GM23338 (cell line): ENCODE data around the gene PTGDR2. TPM values are rescaled to one million over a fixed set of nuclear protein-coding genes. Genes with fewer than 3 reads are reported as not detected.

Source experiments
- ATAC-seq: fragments of 200-7000 bp; cut with Tn5 transposase; 3 replicates; pipeline ENCODE4 v1.9.1; 2020
- DNase-seq: peaks from one replicate; pipeline ENCODE4 v3.0.0-alpha.2; 2015; ENCODE audit warnings: low spot score
- H2AFZ ChIP-seq: fragments of 200-600 bp; sonication (generic); 2 replicates; pipeline ENCODE4 v1.8.0; 2016; ENCODE audit warnings: antibody characterized with exemption, mild to moderate bottlenecking, moderate library complexity
- H3F3A ChIP-seq: fragments of 200-600 bp; sonication (generic); replicated peaks from 2 replicates; pipeline ENCODE4 v1.8.0; 2017; ENCODE audit warnings: antibody characterized with exemption, mixed run types, low read depth
- H3K27ac ChIP-seq: fragments of 200-600 bp; sonication (generic); 2 replicates; pipeline ENCODE4 v1.6.1; 2016; ENCODE audit warnings: low read depth
- H3K27me3 ChIP-seq: fragments of 200-600 bp; sonication (generic); 2 replicates; pipeline ENCODE4 v1.8.0; 2016; ENCODE audit warnings: mild to moderate bottlenecking, mixed run types, moderate library complexity; ENCODE audit not compliant: insufficient read depth
- H3K36me3 ChIP-seq: fragments of 200-600 bp; sonication (generic); 2 replicates; pipeline ENCODE4 v1.8.0; 2016; ENCODE audit warnings: mild to moderate bottlenecking; ENCODE audit not compliant: insufficient read depth
- H3K4me1 ChIP-seq: fragments of 200-600 bp; sonication (generic); 2 replicates; pipeline ENCODE4 v1.8.0; 2016; ENCODE audit warnings: mild to moderate bottlenecking, moderate library complexity; ENCODE audit not compliant: insufficient read depth
- H3K4me2 ChIP-seq: fragments of 200-600 bp; sonication (generic); 2 replicates; pipeline ENCODE4 v1.7.1; 2017; ENCODE audit warnings: mixed run types
- H3K4me3 ChIP-seq: fragments of 200-600 bp; sonication (generic); 2 replicates; pipeline ENCODE4 v1.6.1; 2016; ENCODE audit warnings: mixed run types
- H3K79me2 ChIP-seq: fragments of 200-600 bp; sonication (generic); replicated peaks from 2 replicates; pipeline ENCODE4 v1.8.0; 2017; ENCODE audit warnings: mild to moderate bottlenecking; ENCODE audit not compliant: insufficient read depth
- H3K9me2 ChIP-seq: fragments of 200-600 bp; sonication (generic); 2 replicates; pipeline ENCODE4 v1.8.0; 2017; ENCODE audit not compliant: insufficient read depth
- H4K20me1 ChIP-seq: fragments of 200-600 bp; sonication (generic); replicated peaks from 2 replicates; pipeline ENCODE4 v1.8.0; 2017; ENCODE audit warnings: mild to moderate bottlenecking; ENCODE audit not compliant: insufficient read depth
- H3K27ac Mint-ChIP-seq: 2 replicates; pipeline ENCODE4 v1.8.0; 2020; ENCODE audit warnings: inconsistent platforms, mild to moderate bottlenecking, moderate library complexity, mixed read lengths
- H3K27me3 Mint-ChIP-seq: 3 replicates; pipeline ENCODE4 v1.8.0; 2022; ENCODE audit warnings: low read depth, mild to moderate bottlenecking, moderate library complexity, mixed read lengths, inconsistent platforms; ENCODE audit not compliant: insufficient read depth, poor library complexity
- H3K36me3 Mint-ChIP-seq: 3 replicates; pipeline ENCODE4 v1.8.0; 2021; ENCODE audit warnings: low read depth, mild to moderate bottlenecking, inconsistent platforms, moderate library complexity, mixed read lengths
- H3K4me1 Mint-ChIP-seq: 3 replicates; pipeline ENCODE4 v1.8.0; 2020; ENCODE audit warnings: mild to moderate bottlenecking, inconsistent platforms, mixed read lengths
- H3K4me3 Mint-ChIP-seq: 3 replicates; pipeline ENCODE4 v1.8.0; 2021; ENCODE audit warnings: moderate library complexity, mild to moderate bottlenecking, inconsistent platforms, mixed read lengths
- H3K9me3 Mint-ChIP-seq: 3 replicates; pipeline ENCODE4 v1.8.0; 2020; ENCODE audit warnings: moderate library complexity, mild to moderate bottlenecking, inconsistent platforms, mixed read lengths
- CREB1 ChIP-seq: fragments of 250-450 bp; sonication (Bioruptor Pico); IDR thresholded peaks from 2 replicates; pipeline ENCODE4 v1.5.0; 2020; ENCODE audit warnings: low read depth, mild to moderate bottlenecking, moderate library complexity
- CTCF ChIP-seq, 2 experiments: fragments of 200-600 bp in 1 of 2; sonication (generic) in 1 of 2; conservative IDR thresholded peaks; 2 replicates each; pipeline versions ENCODE4 v1.5.1 to v1.6.1; 2016 to 2017; ENCODE audit warnings: antibody characterized with exemption in 2 of 2, low read depth in 2 of 2, mild to moderate bottlenecking in 2 of 2, moderate library complexity in 1 of 2
- EZH2 ChIP-seq: fragments of 200-600 bp; sonication (generic); IDR thresholded peaks from one replicate; pipeline ENCODE4 v1.8.0; 2017; ENCODE audit warnings: antibody characterized with exemption, mild to moderate bottlenecking, low read depth; ENCODE audit not compliant: unreplicated experiment
- EZH2phosphoT487 ChIP-seq: fragments of 200-600 bp; sonication (generic); IDR thresholded peaks from one replicate; pipeline ENCODE4 v1.8.1; 2018; ENCODE audit warnings: antibody characterized with exemption; ENCODE audit not compliant: unreplicated experiment
- JUNB ChIP-seq: IDR thresholded peaks from one replicate; pipeline ENCODE4 v1.6.1; 2016; ENCODE audit warnings: antibody characterized with exemption; ENCODE audit not compliant: unreplicated experiment
- NANOG ChIP-seq: IDR thresholded peaks from 2 replicates; pipeline ENCODE4 v1.6.1; 2016; ENCODE audit warnings: antibody characterized with exemption, borderline replicate concordance
- POLR2AphosphoS5 ChIP-seq: IDR thresholded peaks from 2 replicates; pipeline ENCODE4 v1.6.1; 2016; ENCODE audit warnings: antibody characterized with exemption, low read depth
- STAT1 ChIP-seq: IDR thresholded peaks from one replicate; pipeline ENCODE4 v1.6.1; 2016; ENCODE audit warnings: antibody characterized with exemption; ENCODE audit not compliant: unreplicated experiment
- ZNF114 ChIP-seq: fragments of 250-450 bp; sonication (Bioruptor Pico); IDR thresholded peaks from 2 replicates; pipeline ENCODE4 v1.5.0; 2020; ENCODE audit warnings: mild to moderate bottlenecking, moderate library complexity
- ZNF331 ChIP-seq: fragments of 250-450 bp; sonication (Bioruptor Pico); IDR thresholded peaks from 2 replicates; pipeline ENCODE4 v1.5.0; 2020; ENCODE audit warnings: low read depth, mild to moderate bottlenecking, moderate library complexity
- polyA plus RNA-seq: library from polyadenylated mRNA; unstranded; fragments of >200 nt; fragmentation: Nextera tagmentation; extraction: Ambion mirVana; gene quantifications from 2 replicates; pipeline ENCODE4 v1.2.1, GENCODE V29; 2016
- total RNA-seq: library from RNA; depleted of rRNA; stranded (reverse); fragments of >200 nt; shearing (Covaris generic); gene quantifications from 2 replicates; pipeline ENCODE4 v1.2.3, GENCODE V29; 2014
- TF ChIP-seq, protein P1 (sequence below): IDR thresholded peaks from one replicate; pipeline ENCODE4 v1.6.1; 2018; ENCODE audit warnings: antibody characterized with exemption; ENCODE audit not compliant: unreplicated experiment
- TF ChIP-seq, protein P2 (sequence below): fragments of 250-450 bp; sonication (Bioruptor Pico); IDR thresholded peaks from 2 replicates; pipeline ENCODE4 v1.5.0; 2020; ENCODE audit warnings: mild to moderate bottlenecking, moderate library complexity
- TF ChIP-seq, protein P3 (sequence below): IDR thresholded peaks from 2 replicates; pipeline ENCODE4 v1.6.1; 2016; ENCODE audit warnings: antibody characterized with exemption

The PTGDR2 gene
- total and polyA plus RNA-seq, 2 experiments from 2014 or later, result 0.24 to 0.73 TPM

DNA sequence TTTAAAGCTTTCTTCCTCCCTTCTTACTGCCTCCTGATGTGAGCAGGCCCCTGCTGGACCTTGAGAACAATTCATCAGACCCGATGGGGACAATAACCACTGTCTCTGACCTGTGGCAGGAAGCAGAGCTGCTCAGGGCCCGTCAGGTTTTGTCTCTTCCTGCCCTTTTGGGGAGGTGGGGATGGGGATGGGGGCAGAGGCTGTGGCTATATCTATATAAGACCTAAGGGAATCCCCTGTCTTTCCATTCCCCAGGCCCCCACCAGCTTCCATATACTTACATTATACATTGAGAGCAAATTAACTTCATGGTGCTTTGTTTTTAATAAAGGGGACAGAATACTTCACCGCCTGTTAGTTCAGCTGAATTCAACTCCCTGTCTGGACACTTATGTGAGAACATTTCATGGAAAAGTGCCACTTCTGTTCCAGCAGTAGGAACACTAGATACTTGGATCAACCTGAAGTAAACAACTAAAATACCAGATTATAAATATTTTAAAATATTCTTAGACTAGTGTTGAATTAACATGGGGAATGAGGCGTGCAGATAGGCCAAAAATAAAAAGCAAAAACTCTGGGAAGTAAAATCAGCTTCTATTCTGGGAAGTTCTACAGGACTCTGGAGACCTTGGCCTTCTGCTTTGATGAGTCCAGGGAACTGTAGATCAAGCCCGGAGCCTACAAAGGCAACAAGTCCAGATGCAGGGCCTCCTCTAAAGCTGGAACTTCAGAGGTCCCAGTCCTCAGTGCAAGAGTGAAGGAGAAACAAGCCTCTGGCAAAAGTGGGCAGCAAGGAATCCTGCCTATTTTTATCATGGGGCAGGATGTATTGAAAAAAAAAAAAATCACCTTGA lies 22.7 kb upstream of the PTGDR2 start:
- Mint-ChIP-seq H3K27ac (no peak overlapping the region), H3K4me3 (no peak overlapping the region), H3K27me3 (no peaks in the 10 kb centered on the region), H3K9me3 (no peaks in the 10 kb centered on the region), H3K36me3 (no peaks in the 10 kb centered on the region; the same call in 2 of the 3 replicates), H3K4me1 (peaks cover 1% of the 10 kb centered on the region; the same call in 2 of the 3 replicates)
- Histone ChIP-seq H3K4me1 (no peaks in the 10 kb centered on the region), H3K9me2 (no peaks in the 10 kb centered on the region), H3K4me3 (no peak overlapping the region), H2AFZ (no peak overlapping the region), H4K20me1 (no peaks in the 10 kb centered on the region; the same call in 1 of the 2 replicates), H3K79me2 (no peaks in the 10 kb centered on the region), H3F3A (no peaks in the 10 kb centered on the region), H3K27ac (no peak overlapping the region), H3K36me3 (no peaks in the 10 kb centered on the region), H3K4me2 (no peak overlapping the region), H3K27me3 (no peaks in the 10 kb centered on the region)
- ATAC-seq (no peak), DNase-seq (no peak)
- TF ChIP-seq ZNF331 (CRISPR knock-in tag) (no peak), JUNB (no peak), STAT1 (no peak), ZNF114 (CRISPR knock-in tag) (no peak), POLR2AphosphoS5 (no peak), CTCF (conservative IDR thresholded peaks at IDR 0.05; ENCODE audit: low read depth in 2 of 2) (no peak), EZH2phosphoT487 (no peak), EZH2 (no peak), CREB1 (CRISPR knock-in tag) (no peak), NANOG (no peak)
- TF ChIP-seq, protein P1, sequence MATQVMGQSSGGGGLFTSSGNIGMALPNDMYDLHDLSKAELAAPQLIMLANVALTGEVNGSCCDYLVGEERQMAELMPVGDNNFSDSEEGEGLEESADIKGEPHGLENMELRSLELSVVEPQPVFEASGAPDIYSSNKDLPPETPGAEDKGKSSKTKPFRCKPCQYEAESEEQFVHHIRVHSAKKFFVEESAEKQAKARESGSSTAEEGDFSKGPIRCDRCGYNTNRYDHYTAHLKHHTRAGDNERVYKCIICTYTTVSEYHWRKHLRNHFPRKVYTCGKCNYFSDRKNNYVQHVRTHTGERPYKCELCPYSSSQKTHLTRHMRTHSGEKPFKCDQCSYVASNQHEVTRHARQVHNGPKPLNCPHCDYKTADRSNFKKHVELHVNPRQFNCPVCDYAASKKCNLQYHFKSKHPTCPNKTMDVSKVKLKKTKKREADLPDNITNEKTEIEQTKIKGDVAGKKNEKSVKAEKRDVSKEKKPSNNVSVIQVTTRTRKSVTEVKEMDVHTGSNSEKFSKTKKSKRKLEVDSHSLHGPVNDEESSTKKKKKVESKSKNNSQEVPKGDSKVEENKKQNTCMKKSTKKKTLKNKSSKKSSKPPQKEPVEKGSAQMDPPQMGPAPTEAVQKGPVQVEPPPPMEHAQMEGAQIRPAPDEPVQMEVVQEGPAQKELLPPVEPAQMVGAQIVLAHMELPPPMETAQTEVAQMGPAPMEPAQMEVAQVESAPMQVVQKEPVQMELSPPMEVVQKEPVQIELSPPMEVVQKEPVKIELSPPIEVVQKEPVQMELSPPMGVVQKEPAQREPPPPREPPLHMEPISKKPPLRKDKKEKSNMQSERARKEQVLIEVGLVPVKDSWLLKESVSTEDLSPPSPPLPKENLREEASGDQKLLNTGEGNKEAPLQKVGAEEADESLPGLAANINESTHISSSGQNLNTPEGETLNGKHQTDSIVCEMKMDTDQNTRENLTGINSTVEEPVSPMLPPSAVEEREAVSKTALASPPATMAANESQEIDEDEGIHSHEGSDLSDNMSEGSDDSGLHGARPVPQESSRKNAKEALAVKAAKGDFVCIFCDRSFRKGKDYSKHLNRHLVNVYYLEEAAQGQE, result no peak
- TF ChIP-seq, protein P2, sequence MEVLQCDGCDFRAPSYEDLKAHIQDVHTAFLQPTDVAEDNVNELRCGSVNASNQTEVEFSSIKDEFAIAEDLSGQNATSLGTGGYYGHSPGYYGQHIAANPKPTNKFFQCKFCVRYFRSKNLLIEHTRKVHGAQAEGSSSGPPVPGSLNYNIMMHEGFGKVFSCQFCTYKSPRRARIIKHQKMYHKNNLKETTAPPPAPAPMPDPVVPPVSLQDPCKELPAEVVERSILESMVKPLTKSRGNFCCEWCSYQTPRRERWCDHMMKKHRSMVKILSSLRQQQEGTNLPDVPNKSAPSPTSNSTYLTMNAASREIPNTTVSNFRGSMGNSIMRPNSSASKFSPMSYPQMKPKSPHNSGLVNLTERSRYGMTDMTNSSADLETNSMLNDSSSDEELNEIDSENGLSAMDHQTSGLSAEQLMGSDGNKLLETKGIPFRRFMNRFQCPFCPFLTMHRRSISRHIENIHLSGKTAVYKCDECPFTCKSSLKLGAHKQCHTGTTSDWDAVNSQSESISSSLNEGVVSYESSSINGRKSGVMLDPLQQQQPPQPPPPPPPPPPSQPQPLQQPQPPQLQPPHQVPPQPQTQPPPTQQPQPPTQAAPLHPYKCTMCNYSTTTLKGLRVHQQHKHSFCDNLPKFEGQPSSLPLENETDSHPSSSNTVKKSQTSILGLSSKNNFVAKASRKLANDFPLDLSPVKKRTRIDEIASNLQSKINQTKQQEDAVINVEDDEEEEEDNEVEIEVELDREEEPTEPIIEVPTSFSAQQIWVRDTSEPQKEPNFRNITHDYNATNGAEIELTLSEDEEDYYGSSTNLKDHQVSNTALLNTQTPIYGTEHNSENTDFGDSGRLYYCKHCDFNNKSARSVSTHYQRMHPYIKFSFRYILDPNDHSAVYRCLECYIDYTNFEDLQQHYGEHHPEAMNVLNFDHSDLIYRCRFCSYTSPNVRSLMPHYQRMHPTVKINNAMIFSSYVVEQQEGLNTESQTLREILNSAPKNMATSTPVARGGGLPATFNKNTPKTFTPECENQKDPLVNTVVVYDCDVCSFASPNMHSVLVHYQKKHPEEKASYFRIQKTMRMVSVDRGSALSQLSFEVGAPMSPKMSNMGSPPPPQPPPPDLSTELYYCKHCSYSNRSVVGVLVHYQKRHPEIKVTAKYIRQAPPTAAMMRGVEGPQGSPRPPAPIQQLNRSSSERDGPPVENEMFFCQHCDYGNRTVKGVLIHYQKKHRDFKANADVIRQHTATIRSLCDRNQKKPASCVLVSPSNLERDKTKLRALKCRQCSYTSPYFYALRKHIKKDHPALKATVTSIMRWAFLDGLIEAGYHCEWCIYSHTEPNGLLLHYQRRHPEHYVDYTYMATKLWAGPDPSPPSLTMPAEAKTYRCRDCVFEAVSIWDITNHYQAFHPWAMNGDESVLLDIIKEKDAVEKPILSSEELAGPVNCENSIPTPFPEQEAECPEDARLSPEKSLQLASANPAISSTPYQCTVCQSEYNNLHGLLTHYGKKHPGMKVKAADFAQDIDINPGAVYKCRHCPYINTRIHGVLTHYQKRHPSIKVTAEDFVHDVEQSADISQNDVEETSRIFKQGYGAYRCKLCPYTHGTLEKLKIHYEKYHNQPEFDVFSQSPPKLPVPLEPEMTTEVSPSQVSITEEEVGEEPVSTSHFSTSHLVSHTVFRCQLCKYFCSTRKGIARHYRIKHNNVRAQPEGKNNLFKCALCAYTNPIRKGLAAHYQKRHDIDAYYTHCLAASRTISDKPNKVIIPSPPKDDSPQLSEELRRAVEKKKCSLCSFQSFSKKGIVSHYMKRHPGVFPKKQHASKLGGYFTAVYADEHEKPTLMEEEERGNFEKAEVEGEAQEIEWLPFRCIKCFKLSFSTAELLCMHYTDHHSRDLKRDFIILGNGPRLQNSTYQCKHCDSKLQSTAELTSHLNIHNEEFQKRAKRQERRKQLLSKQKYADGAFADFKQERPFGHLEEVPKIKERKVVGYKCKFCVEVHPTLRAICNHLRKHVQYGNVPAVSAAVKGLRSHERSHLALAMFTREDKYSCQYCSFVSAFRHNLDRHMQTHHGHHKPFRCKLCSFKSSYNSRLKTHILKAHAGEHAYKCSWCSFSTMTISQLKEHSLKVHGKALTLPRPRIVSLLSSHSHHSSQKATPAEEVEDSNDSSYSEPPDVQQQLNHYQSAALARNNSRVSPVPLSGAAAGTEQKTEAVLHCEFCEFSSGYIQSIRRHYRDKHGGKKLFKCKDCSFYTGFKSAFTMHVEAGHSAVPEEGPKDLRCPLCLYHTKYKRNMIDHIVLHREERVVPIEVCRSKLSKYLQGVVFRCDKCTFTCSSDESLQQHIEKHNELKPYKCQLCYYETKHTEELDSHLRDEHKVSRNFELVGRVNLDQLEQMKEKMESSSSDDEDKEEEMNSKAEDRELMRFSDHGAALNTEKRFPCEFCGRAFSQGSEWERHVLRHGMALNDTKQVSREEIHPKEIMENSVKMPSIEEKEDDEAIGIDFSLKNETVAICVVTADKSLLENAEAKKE (CRISPR knock-in tag), result no peak
- TF ChIP-seq, protein P3, sequence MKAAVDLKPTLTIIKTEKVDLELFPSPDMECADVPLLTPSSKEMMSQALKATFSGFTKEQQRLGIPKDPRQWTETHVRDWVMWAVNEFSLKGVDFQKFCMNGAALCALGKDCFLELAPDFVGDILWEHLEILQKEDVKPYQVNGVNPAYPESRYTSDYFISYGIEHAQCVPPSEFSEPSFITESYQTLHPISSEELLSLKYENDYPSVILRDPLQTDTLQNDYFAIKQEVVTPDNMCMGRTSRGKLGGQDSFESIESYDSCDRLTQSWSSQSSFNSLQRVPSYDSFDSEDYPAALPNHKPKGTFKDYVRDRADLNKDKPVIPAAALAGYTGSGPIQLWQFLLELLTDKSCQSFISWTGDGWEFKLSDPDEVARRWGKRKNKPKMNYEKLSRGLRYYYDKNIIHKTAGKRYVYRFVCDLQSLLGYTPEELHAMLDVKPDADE, result no peak
